IPS-20b (cell line): ENCODE measurements around the gene PSORS1C1.
"Not testable (repeated sequence)": the region's sequence is repeated elsewhere in the genome, so short reads cannot be mapped to it uniquely, and the experiment has no call there.

Experiments
- H3K27ac ChIP-seq: one replicate; pipeline ENCODE4 v1.5.1; 2013; ENCODE audit warnings: low read length
- H3K27me3 ChIP-seq: 2 replicates; pipeline ENCODE4 v1.6.1; 2013; ENCODE audit warnings: mild to moderate bottlenecking, low read length, inconsistent platforms; ENCODE audit not compliant: insufficient read depth
- H3K36me3 ChIP-seq: 2 replicates; pipeline ENCODE4 v1.6.1; 2013; ENCODE audit warnings: low read depth, mild to moderate bottlenecking, inconsistent platforms, low read length, moderate library complexity; ENCODE audit not compliant: insufficient read depth
- H3K4me1 ChIP-seq: 2 replicates; pipeline ENCODE4 v1.6.1; 2013; ENCODE audit warnings: mild to moderate bottlenecking, control low read depth, inconsistent platforms, low read length, moderate library complexity; ENCODE audit not compliant: insufficient read depth
- H3K4me3 ChIP-seq: 2 replicates; pipeline ENCODE4 v1.5.1; 2013; ENCODE audit warnings: mild to moderate bottlenecking, low read length, inconsistent platforms
- H3K9ac ChIP-seq: 2 replicates; pipeline ENCODE4 v1.6.1; 2013; ENCODE audit warnings: low read depth, mild to moderate bottlenecking, inconsistent platforms, low read length, moderate library complexity
- H3K9me3 ChIP-seq: 2 replicates; pipeline ENCODE4 v1.6.1; 2013; ENCODE audit warnings: mild to moderate bottlenecking, low read depth, low read length, inconsistent platforms; ENCODE audit not compliant: insufficient read depth

PSORS1C1 gene

GRCh38 chr6:31164475-31165063 lies 50.0 kb downstream of the PSORS1C1 start:
- not testable (repeated sequence) for H3K27ac ChIP-seq, H3K4me1 ChIP-seq, H3K9me3 ChIP-seq, H3K4me3 ChIP-seq, H3K27me3 ChIP-seq, H3K9ac ChIP-seq
- H3K36me3 ChIP-seq, result peaks cover 68% of the 10 kb centered on the region

GRCh38 chr6:31165064-31165832 lies 50.6 kb downstream of the PSORS1C1 start:
- H3K27me3 ChIP-seq, H3K4me3 ChIP-seq, H3K4me1 ChIP-seq, H3K9ac ChIP-seq, H3K27ac ChIP-seq, H3K9me3 ChIP-seq: not testable (repeated sequence)
- H3K36me3 ChIP-seq, result peaks cover 68% of the 10 kb centered on the region

- peaks cover 13% of the 10 kb centered on the region for H3K4me1 ChIP-seq
- peaks cover 68% of the 10 kb centered on the region for H3K36me3 ChIP-seq
- no peaks in the 10 kb centered on the region for H3K9me3 ChIP-seq
- H3K27ac ChIP-seq, result no peak overlapping the region
- H3K4me3 ChIP-seq, result peak overlapping the region; percentile 15; the same call in 1 of the 2 replicates
- H3K9ac ChIP-seq, result no peak overlapping the region; the same call in 1 of the 2 replicates
- no peaks in the 10 kb centered on the region for H3K27me3 ChIP-seq
Observed at GRCh38 chr6:31165986-31166385, 51.4 kb downstream of the PSORS1C1 start.

GRCh38 chr6:31168606-31169005 lies 54.0 kb downstream of the PSORS1C1 start:
- Histone ChIP-seq H3K27me3 (no peaks in the 10 kb centered on the region), H3K4me1 (peaks cover 22% of the 10 kb centered on the region), H3K9me3 (no peaks in the 10 kb centered on the region), H3K9ac (peak overlapping the region; percentile 99; the same call in 1 of the 2 replicates), H3K36me3 (peaks cover 43% of the 10 kb centered on the region), H3K27ac (no peak overlapping the region), H3K4me3 (peak overlapping the region; percentile 99)

GRCh38 chr6:31169123-31169857 lies 54.7 kb downstream of the PSORS1C1 start:
- Histone ChIP-seq H3K36me3 (peaks cover 36% of the 10 kb centered on the region), H3K27ac (peak overlapping the region; percentile 50), H3K4me3 (peak overlapping the region; percentile 99), H3K4me1 (peaks cover 28% of the 10 kb centered on the region), H3K9me3 (no peaks in the 10 kb centered on the region), H3K27me3 (no peaks in the 10 kb centered on the region), H3K9ac (peak overlapping the region; percentile 99)

- not testable (repeated sequence) for H3K9me3 ChIP-seq, H3K27me3 ChIP-seq
- H3K27ac ChIP-seq, result peak overlapping the region; percentile 50
- peaks cover 28% of the 10 kb centered on the region for H3K4me1 ChIP-seq
- peak overlapping the region; percentile 99 for H3K9ac ChIP-seq
- H3K4me3 ChIP-seq, result peak overlapping the region; percentile 99
- peaks cover 32% of the 10 kb centered on the region for H3K36me3 ChIP-seq
Observed at GRCh38 chr6:31169858-31170599, 55.4 kb downstream of the PSORS1C1 start.

- Histone ChIP-seq H3K36me3 (peaks cover 27% of the 10 kb centered on the region), H3K4me3 (peak within 1 kb of the TSS; percentile 99), H3K27me3 (no peaks in the 10 kb centered on the region), H3K27ac (peak within 1 kb of the TSS; percentile 50), H3K9ac (peak within 1 kb of the TSS; percentile 99), H3K4me1 (peaks cover 24% of the 10 kb centered on the region), H3K9me3 (no peaks in the 10 kb centered on the region)
Observed at GRCh38 chr6:31170600-31170881, 55.9 kb downstream of the PSORS1C1 start, which contains the start of gene POU5F1. Gene POU5F1 (minus strand): TSS chr6:31170682. CDS start chr6:31170620, 62 bp downstream.

GRCh38 chr6:31170987-31171671 lies 56.5 kb downstream of the PSORS1C1 start:
- Histone ChIP-seq H3K27me3 (no peaks in the 10 kb centered on the region), H3K27ac (peak overlapping the region; percentile 50), H3K36me3 (peaks cover 21% of the 10 kb centered on the region), H3K4me1 (peaks cover 19% of the 10 kb centered on the region), H3K4me3 (peak overlapping the region; percentile 99; the same call in 1 of the 2 replicates), H3K9me3 (no peaks in the 10 kb centered on the region), H3K9ac (peak overlapping the region; percentile 99; the same call in 1 of the 2 replicates)

GRCh38 chr6:31171931-31172905 lies 57.6 kb downstream of the PSORS1C1 start:
- H3K27ac ChIP-seq, result peak overlapping the region; percentile 97
- peaks cover 12% of the 10 kb centered on the region; the same call in 1 of the 2 replicates for H3K36me3 ChIP-seq
- H3K9me3 ChIP-seq, result no peaks in the 10 kb centered on the region
- peaks cover 19% of the 10 kb centered on the region for H3K4me1 ChIP-seq
- H3K4me3 ChIP-seq, result peak overlapping the region; percentile 85
- H3K9ac ChIP-seq, result peak overlapping the region; percentile 99
- no peaks in the 10 kb centered on the region for H3K27me3 ChIP-seq

GRCh38 chr6:31172973-31173384 lies 58.4 kb downstream of the PSORS1C1 start:
- Histone ChIP-seq H3K27ac (peak overlapping the region; percentile 98), H3K36me3 (peaks cover 8% of the 10 kb centered on the region; the same call in 1 of the 2 replicates), H3K4me3 (peak overlapping the region; percentile 85), H3K4me1 (peaks cover 19% of the 10 kb centered on the region), H3K9me3 (no peaks in the 10 kb centered on the region), H3K27me3 (no peaks in the 10 kb centered on the region), H3K9ac (peak overlapping the region; percentile 96)
